Neural progenitor cell (in vitro differentiated cells): Measurements from ENCODE around the gene RBM28.

Experiments used
- EZH2 ChIP-seq: fragments of 200-600 bp; sonication (generic); IDR thresholded peaks from 2 replicates; pipeline ENCODE4 v1.6.1; 2017; ENCODE audit warnings: antibody characterized with exemption, mild to moderate bottlenecking, moderate library complexity
- EZH2phosphoT487 ChIP-seq: fragments of 200-600 bp; sonication (generic); IDR thresholded peaks from 2 replicates; pipeline ENCODE4 v1.6.1; 2017; ENCODE audit warnings: antibody characterized with exemption
- TF ChIP-seq, protein P1 (sequence below): fragments of 200-600 bp; sonication (generic); IDR thresholded peaks from 2 replicates; pipeline ENCODE4 v1.5.1; 2017; ENCODE audit warnings: antibody characterized with exemption, mild to moderate bottlenecking

DNA sequence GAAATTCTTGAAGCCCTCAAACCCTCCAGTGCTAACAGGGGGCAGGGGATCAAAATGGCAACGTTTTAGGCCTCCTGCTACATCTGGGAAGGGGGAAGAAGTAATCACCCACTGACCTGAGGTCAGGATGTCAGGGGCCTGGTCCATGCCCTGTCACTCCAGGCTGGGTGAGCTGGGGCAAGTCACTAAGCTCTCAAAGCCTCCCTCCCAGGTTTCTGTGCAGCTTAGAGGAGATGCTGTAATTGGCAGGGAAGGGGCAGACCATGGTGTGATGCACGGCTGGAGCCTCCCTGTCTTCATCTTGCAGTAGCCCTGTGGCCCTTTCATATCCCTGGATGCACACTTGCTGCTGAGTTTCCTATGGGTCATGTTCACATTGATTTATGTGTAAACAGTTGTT lies 75.5 kb downstream of the RBM28 start:
- TF ChIP-seq, protein P1, sequence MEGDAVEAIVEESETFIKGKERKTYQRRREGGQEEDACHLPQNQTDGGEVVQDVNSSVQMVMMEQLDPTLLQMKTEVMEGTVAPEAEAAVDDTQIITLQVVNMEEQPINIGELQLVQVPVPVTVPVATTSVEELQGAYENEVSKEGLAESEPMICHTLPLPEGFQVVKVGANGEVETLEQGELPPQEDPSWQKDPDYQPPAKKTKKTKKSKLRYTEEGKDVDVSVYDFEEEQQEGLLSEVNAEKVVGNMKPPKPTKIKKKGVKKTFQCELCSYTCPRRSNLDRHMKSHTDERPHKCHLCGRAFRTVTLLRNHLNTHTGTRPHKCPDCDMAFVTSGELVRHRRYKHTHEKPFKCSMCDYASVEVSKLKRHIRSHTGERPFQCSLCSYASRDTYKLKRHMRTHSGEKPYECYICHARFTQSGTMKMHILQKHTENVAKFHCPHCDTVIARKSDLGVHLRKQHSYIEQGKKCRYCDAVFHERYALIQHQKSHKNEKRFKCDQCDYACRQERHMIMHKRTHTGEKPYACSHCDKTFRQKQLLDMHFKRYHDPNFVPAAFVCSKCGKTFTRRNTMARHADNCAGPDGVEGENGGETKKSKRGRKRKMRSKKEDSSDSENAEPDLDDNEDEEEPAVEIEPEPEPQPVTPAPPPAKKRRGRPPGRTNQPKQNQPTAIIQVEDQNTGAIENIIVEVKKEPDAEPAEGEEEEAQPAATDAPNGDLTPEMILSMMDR: no peak
- no peak for TF ChIP-seq EZH2
- no peak for TF ChIP-seq EZH2phosphoT487
